GM12891 (cell line): Measurements from ENCODE around the gene BMPR1A.
A peak's percentile ranks its signal among the peaks of the same experiment; 100 is the strongest.
"Not testable (repeated sequence)": the region's sequence is repeated elsewhere in the genome, so short reads cannot be mapped to it uniquely, and the experiment has no call there.

Experiments used
- DNase-seq: peaks from one replicate; pipeline ENCODE4 v3.0.0; 2011; ENCODE audit warnings: low spot score; ENCODE audit not compliant: insufficient read length
- FAIRE-seq: peaks from 2 replicates; lab custom pipeline; 2011; peaks lifted over from hg19 to GRCh38; lab: Jason Lieb, UNC
- PAX5 ChIP-seq: IDR thresholded peaks from 2 replicates; pipeline ENCODE4 v1.6.1; 2011; ENCODE audit warnings: low read length, moderate library complexity, mild to moderate bottlenecking; ENCODE audit not compliant: insufficient read depth, severe bottlenecking
- POLR2A ChIP-seq: IDR thresholded peaks from 2 replicates; pipeline ENCODE4 v1.6.1; 2011; ENCODE audit warnings: low read depth, low read length, control low read depth
- POLR2AphosphoS5 ChIP-seq: IDR thresholded peaks from 2 replicates; pipeline ENCODE4 v1.6.1; 2011; ENCODE audit warnings: low read depth, low read length, control low read depth
- POU2F2 ChIP-seq: IDR thresholded peaks from 2 replicates; pipeline ENCODE4 v1.6.1; 2011; ENCODE audit warnings: low read depth, mild to moderate bottlenecking, control low read depth, low read length, moderate library complexity
- SPI1 ChIP-seq: IDR thresholded peaks from 2 replicates; pipeline ENCODE4 v1.6.1; 2011; ENCODE audit warnings: low read depth, low read length, control low read depth
- TAF1 ChIP-seq: IDR thresholded peaks from 2 replicates; pipeline ENCODE4 v1.6.1; 2011; ENCODE audit warnings: low read depth, low read length, control low read depth

BMPR1A gene

GRCh38 chr10:86969421-86970041 lies 213.1 kb downstream of the BMPR1A start:
- no peak for TF ChIP-seq POLR2AphosphoS5
- TF ChIP-seq PAX5: no peak
- TF ChIP-seq POLR2A: no peak
- no peak for TF ChIP-seq SPI1
- no peak for TF ChIP-seq TAF1
- no peak for TF ChIP-seq POU2F2
- peak; percentile 13 for FAIRE-seq
- DNase-seq: no peak

- DNase-seq (no peak), FAIRE-seq (peak; percentile 13)
- no peak for TF ChIP-seq POLR2A
- TF ChIP-seq SPI1: no peak
- no peak for TF ChIP-seq PAX5
- no peak for TF ChIP-seq POU2F2
- TF ChIP-seq POLR2AphosphoS5: no peak
Observed at GRCh38 chr10:86970162-86970981, 214.0 kb downstream of the BMPR1A start.

GRCh38 chr10:86970982-86971231 lies 214.5 kb downstream of the BMPR1A start:
- DNase-seq (no peak), FAIRE-seq (no peak)
- peak; percentile 50; the same call in 1 of the 2 replicates for TF ChIP-seq POLR2A
- TF ChIP-seq POLR2AphosphoS5: peak; percentile 40; the same call in 1 of the 2 replicates
- TF ChIP-seq TAF1: no peak; the same call in 1 of the 2 replicates
- no peak for TF ChIP-seq PAX5

GRCh38 chr10:86971232-86971991 lies 215.0 kb downstream of the BMPR1A start:
- FAIRE-seq (peak; percentile 99), DNase-seq (peak; percentile 81)
- TF ChIP-seq POLR2AphosphoS5 (peak; percentile 45; the same call in 1 of the 2 replicates), SPI1 (no peak)

GRCh38 chr10:86972613-86973380 lies 216.4 kb downstream of the BMPR1A start:
- TF ChIP-seq POU2F2 (no peak), PAX5 (no peak), SPI1 (no peak), POLR2A (no peak), TAF1 (no peak), POLR2AphosphoS5 (no peak)
- peak; percentile 9 for FAIRE-seq
- no peak for DNase-seq

- TF ChIP-seq PAX5 (no peak), POLR2A (no peak), TAF1 (no peak), POLR2AphosphoS5 (no peak), POU2F2 (no peak), SPI1 (no peak)
- FAIRE-seq: no peak
- no peak for DNase-seq
Observed at GRCh38 chr10:86974484-86974883, 218.1 kb downstream of the BMPR1A start.

GRCh38 chr10:86976362-86977056 lies 220.1 kb downstream of the BMPR1A start:
- FAIRE-seq: no peak
- no peak for TF ChIP-seq PAX5
- TF ChIP-seq POLR2AphosphoS5: no peak
- TF ChIP-seq POU2F2: no peak
- TF ChIP-seq POLR2A: no peak
- TF ChIP-seq SPI1: no peak
- TF ChIP-seq TAF1: no peak

GRCh38 chr10:86978457-86978856 lies 222.0 kb downstream of the BMPR1A start:
- DNase-seq, FAIRE-seq: not testable (repeated sequence)

More at GRCh38 chr10:86976362-86977056, 220.1 kb downstream of the BMPR1A start:
- DNase-seq: no peak
